ENCODE measurements around the gene SET. TPM values are rescaled to one million over a fixed set of nuclear protein-coding genes. Genes with fewer than 3 reads are reported as not detected.
"Not testable (repeated sequence)": the region's sequence is repeated elsewhere in the genome, so short reads cannot be mapped to it uniquely, and the experiment has no call there.

Gene SET
- total RNA-seq, result 69.3 TPM

- ATAC-seq (peak; percentile 87), DNase-seq (ENCODE audit: low spot score) (peak; percentile 96)
Measured at GRCh38 chr9:128688501-128689292, at the start of gene SET. Gene SET (plus strand): TSS chr9:128689222. CDS start chr9:128689583, 361 bp downstream.

- DNase-seq (ENCODE audit: low spot score), result no peak
Measured at GRCh38 chr9:128640603-128641002, 48.4 kb upstream of the SET start.

GRCh38 chr9:128642675-128643245 is 46.3 kb upstream of the SET start:
- ATAC-seq (no peak), DNase-seq (ENCODE audit: low spot score) (no peak)

More at GRCh38 chr9:128640603-128641002, 48.4 kb upstream of the SET start:
- ATAC-seq, result no peak

GRCh38 chr9:128643519-128644300 is 45.3 kb upstream of the SET start:
- ATAC-seq, result no peak
- no peak for DNase-seq (ENCODE audit: low spot score)

GRCh38 chr9:128648206-128648605 is 40.8 kb upstream of the SET start:
- DNase-seq (ENCODE audit: low spot score) (peak; percentile 64), ATAC-seq (peak; percentile 95)

GRCh38 chr9:128651798-128652197 is 37.2 kb upstream of the SET start:
- DNase-seq (ENCODE audit: low spot score) (no peak), ATAC-seq (no peak)

GRCh38 chr9:128653908-128654307 is 35.1 kb upstream of the SET start:
- DNase-seq (ENCODE audit: low spot score) (no peak), ATAC-seq (no peak)

GRCh38 chr9:128654481-128654880 is 34.5 kb upstream of the SET start:
- ATAC-seq, result no peak
- no peak for DNase-seq (ENCODE audit: low spot score)

GRCh38 chr9:128656416-128657343 is 32.3 kb upstream of the SET start, which contains the start of gene DYNC2I2:
Gene DYNC2I2 (minus strand): TSS chr9:128656847. CDS start chr9:128656726, 121 bp downstream.
- DNase-seq (ENCODE audit: low spot score), result peak; percentile 97
- ATAC-seq, result peak; percentile 99

GRCh38 chr9:128657344-128657704 is 31.7 kb upstream of the SET start:
- no peak for DNase-seq (ENCODE audit: low spot score)
- no peak for ATAC-seq

GRCh38 chr9:128657796-128658195 is 31.2 kb upstream of the SET start:
- DNase-seq (ENCODE audit: low spot score), result no peak
- no peak for ATAC-seq

- DNase-seq (ENCODE audit: low spot score); ATAC-seq: not testable (repeated sequence)
Measured at GRCh38 chr9:128666481-128666941, 22.5 kb upstream of the SET start.

- no peak for ATAC-seq
- DNase-seq (ENCODE audit: low spot score), result no peak
Measured at GRCh38 chr9:128669786-128670185, 19.2 kb upstream of the SET start.

- DNase-seq (ENCODE audit: low spot score), result no peak
- no peak for ATAC-seq
Measured at GRCh38 chr9:128675382-128675781, 13.6 kb upstream of the SET start.

GRCh38 chr9:128677794-128678193 is 11.2 kb upstream of the SET start:
- DNase-seq (ENCODE audit: low spot score), result no peak
- ATAC-seq, result peak; percentile 87

- ATAC-seq (peak; percentile 56), DNase-seq (ENCODE audit: low spot score) (peak; percentile 65)
Measured at GRCh38 chr9:128683340-128684064, 5.5 kb upstream of the SET start.

GRCh38 chr9:128684065-128684324 is 5.0 kb upstream of the SET start:
- peak; percentile 9 for ATAC-seq
- no peak for DNase-seq (ENCODE audit: low spot score)

- peak; percentile 87 for DNase-seq (ENCODE audit: low spot score)
- peak; percentile 66 for ATAC-seq
Measured at GRCh38 chr9:128684325-128685199, 4.5 kb upstream of the SET start.
